Measurements from ENCODE around the gene NINJ2. TPM values are rescaled to one million over a fixed set of nuclear protein-coding genes. Genes with fewer than 3 reads are reported as not detected.

Gene NINJ2
- total RNA-seq, 4 donors from 2014 or later: 0.49 to 7.2 (median 2.0) TPM

DNA sequence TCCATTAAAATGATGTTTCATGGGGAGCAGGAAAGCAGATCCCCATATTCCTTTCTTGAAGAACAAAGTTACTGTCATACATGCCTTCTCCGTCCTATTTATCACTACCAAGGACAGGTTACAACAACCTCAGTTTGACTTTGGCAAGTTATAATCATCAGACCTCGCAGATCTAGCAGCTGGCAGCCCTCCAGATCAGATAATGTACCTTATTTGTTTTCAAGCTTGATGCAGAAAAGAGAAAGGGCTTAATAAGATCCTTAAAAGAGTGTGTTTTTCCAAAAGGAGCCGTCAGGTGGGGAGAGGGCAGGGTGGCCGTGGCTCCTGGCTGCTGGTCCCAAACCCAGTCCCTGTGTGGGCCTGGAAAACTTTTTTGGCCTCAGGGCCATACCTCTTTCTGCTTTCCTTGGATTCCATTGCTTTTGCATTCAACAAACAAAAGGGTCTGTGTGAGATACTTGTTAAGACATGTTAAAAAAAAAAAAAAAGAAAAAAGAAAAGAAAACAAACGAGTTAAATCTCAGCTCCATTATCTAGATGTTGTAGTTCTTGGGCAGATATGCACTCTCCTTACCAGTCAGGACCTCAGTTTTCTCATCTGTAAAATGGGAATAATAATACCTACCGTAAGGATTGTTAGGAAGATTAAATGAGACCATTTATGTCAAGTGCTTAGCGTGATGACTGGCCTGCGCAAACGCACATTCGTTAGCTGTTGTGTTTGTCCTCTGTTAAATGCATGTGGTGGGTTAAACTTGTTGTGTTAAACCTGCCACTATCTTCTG is 138.9 kb downstream of the NINJ2 start:
- TF ChIP-seq, protein P1, sequence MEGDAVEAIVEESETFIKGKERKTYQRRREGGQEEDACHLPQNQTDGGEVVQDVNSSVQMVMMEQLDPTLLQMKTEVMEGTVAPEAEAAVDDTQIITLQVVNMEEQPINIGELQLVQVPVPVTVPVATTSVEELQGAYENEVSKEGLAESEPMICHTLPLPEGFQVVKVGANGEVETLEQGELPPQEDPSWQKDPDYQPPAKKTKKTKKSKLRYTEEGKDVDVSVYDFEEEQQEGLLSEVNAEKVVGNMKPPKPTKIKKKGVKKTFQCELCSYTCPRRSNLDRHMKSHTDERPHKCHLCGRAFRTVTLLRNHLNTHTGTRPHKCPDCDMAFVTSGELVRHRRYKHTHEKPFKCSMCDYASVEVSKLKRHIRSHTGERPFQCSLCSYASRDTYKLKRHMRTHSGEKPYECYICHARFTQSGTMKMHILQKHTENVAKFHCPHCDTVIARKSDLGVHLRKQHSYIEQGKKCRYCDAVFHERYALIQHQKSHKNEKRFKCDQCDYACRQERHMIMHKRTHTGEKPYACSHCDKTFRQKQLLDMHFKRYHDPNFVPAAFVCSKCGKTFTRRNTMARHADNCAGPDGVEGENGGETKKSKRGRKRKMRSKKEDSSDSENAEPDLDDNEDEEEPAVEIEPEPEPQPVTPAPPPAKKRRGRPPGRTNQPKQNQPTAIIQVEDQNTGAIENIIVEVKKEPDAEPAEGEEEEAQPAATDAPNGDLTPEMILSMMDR (IDR thresholded peaks at IDR 0.05): no peak
- no peak for TF ChIP-seq POLR2A (IDR thresholded peaks at IDR 0.05)
- Histone ChIP-seq H3K27ac (no peak overlapping the region), H3K36me3 (no peaks in the 10 kb centered on the region), H3K27me3 (no peaks in the 10 kb centered on the region), H3K4me1 (no peaks in the 10 kb centered on the region), H3K9me3 (no peaks in the 10 kb centered on the region), H3K4me3 (replicated peaks in 1 of 3) (no peak overlapping the region)
- intact Hi-C loops (cut with DNase I): no loop called here
- DNase-seq: no peak
- WGBS, 2 donors: 64 to 74% methylated on average over 10 of the region's 10 CpGs

DNA sequence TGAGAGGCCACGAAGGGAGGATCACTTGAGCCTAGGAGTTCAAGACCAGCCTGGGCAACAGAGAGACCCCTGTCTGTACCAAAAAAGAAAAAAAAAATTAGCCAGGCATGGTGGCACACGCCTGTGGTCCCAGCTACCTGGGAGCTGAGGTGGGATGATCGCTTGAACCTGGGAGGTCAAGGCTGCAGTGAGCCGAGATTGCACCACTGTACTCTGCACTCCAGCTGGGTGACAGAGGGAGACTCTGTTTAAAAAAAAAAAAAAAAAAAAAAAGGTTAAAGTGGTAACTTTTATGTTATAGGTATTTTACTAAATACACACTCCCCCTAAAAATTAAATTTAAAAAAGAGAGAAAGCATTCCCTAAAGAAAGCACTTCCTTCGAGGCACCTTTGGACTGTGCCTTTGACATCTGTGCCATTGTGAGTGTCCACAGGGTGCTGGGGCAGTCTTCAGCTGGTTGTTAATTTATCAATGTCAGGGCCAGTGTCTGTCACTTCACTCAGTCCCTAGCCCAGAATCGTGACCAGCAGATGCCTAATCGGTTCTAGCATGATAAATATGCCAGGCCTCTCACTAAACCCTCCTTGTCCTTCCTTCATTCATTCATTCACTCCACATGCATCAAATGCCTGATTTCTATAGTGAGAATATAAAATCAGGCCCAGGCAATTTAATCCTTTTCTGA is 140.4 kb downstream of the NINJ2 start:
- intact Hi-C loops (cut with DNase I): no loop called here
- TF ChIP-seq, protein P1 (IDR thresholded peaks at IDR 0.05): no peak
- no peak for TF ChIP-seq POLR2A (IDR thresholded peaks at IDR 0.05)

DNA sequence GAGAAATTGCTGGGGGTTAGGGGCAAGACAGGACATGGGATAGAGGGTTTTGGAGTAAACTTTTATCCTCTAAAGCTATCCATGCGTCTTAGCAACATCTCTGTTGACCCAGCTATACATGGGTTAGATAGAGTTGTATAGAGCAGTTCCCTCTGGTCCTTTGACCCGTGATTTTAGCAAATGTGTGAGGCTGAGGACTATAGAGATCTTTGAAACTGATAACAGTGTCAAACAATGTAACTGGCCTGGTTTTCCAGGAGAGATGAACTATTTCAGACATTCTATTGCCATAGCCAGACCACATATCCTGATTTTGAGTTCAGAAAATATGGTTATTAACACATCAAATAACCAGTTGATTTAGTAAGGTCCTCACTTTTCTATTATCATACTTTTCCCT is 143.1 kb downstream of the NINJ2 start:
- Histone ChIP-seq H3K27me3 (no peaks in the 10 kb centered on the region), H3K4me1 (no peaks in the 10 kb centered on the region), H3K27ac (no peak overlapping the region), H3K9me3 (no peaks in the 10 kb centered on the region), H3K4me3 (replicated peaks in 1 of 3) (no peak overlapping the region), H3K36me3 (no peaks in the 10 kb centered on the region)
- intact Hi-C loops (cut with DNase I): no loop called here
- TF ChIP-seq POLR2A (IDR thresholded peaks at IDR 0.05): no peak
- TF ChIP-seq, protein P1 (IDR thresholded peaks at IDR 0.05): no peak
- 70 to 75% methylated on average over 2 of the region's 2 CpGs for WGBS, 2 donors
- no peak for DNase-seq

More for the DNA sequence above, 140.4 kb downstream of the NINJ2 start:
- Histone ChIP-seq H3K4me1 (no peaks in the 10 kb centered on the region), H3K36me3 (no peaks in the 10 kb centered on the region), H3K27ac (no peak overlapping the region), H3K4me3 (replicated peaks in 1 of 3) (no peak overlapping the region), H3K27me3 (no peaks in the 10 kb centered on the region), H3K9me3 (no peaks in the 10 kb centered on the region)
- 79 to 85% methylated on average over 7 of the region's 7 CpGs for WGBS, 2 donors
- DNase-seq: no peak

DNA sequence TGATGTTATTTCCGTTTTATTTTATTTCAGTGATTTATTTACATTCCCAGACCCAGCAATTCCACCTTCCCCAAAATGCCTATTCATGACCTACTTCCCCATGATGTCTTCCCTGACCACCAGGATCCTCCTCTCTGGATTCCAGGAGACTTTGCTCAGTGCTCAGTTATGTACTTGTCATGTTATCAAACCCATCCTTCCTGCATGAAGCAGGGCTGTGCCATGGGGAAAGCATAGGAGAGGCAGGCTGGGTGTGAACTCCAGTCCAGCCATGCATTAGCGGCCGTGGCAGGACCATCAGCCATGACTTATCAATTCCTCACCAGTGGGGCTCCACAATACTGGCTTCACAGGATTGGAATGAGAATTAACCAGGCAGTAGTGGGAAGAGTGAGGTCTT is 145.7 kb downstream of the NINJ2 start:
- no peak for TF ChIP-seq POLR2A (IDR thresholded peaks at IDR 0.05)
- no peak overlapping the region for H3K4me3 ChIP-seq (replicated peaks in 1 of 3)
- 86 to 88% methylated on average over 3 of the region's 3 CpGs for WGBS, 2 donors
- intact Hi-C loops (cut with DNase I): no loop called here
- H3K9me3 ChIP-seq: no peaks in the 10 kb centered on the region
- no peaks in the 10 kb centered on the region for H3K27me3 ChIP-seq
- H3K36me3 ChIP-seq: no peaks in the 10 kb centered on the region
- H3K27ac ChIP-seq: no peak overlapping the region
- DNase-seq: no peak
- H3K4me1 ChIP-seq: no peaks in the 10 kb centered on the region

Small RNA genes lying within 50 kb of the gene (small RNA-seq; reads per million reads assigned to genes)
- gene RNU7-103P: not detected

Other genes starting within 250 kb of the NINJ2 start
- 1 to 10 TPM; 3.9 to 6.6 (median 5.6) TPM for gene B4GALNT3, start 203.5 kb downstream of the NINJ2 start, total RNA-seq
- gene WNK1, start 89.1 kb upstream of the NINJ2 start, total RNA-seq: 100 to 1,000 TPM in 2 of 4 donors, 10 to 100 TPM in 2; 90.0 to 211 (median 109) TPM